GM19372 (cell line): ENCODE measurements around the gene FANCM.

Experiments
- ATAC-seq: cut with Tn5 transposase; IDR thresholded peaks from one replicate; pipeline ENCODE4 v1.9.1; 2021; ENCODE audit warnings: mild to moderate bottlenecking, low read depth, moderate library complexity; ENCODE audit not compliant: unreplicated experiment

FANCM gene

GRCh38 chr14:45135659-45136395 lies at the start of gene FANCM:
Gene FANCM (plus strand): TSS chr14:45135930. CDS start chr14:45136032, 102 bp downstream.
- ATAC-seq = peak; percentile 35

- peak; percentile 54 for ATAC-seq
Measured at GRCh38 chr14:45089813-45090212, 45.9 kb upstream of the FANCM start.

GRCh38 chr14:45091710-45092109 lies 44.0 kb upstream of the FANCM start:
- ATAC-seq = no peak

GRCh38 chr14:45094275-45094674 lies 41.5 kb upstream of the FANCM start:
- no peak for ATAC-seq

- no peak for ATAC-seq
Measured at GRCh38 chr14:45095143-45095542, 40.6 kb upstream of the FANCM start.

GRCh38 chr14:45096218-45096617 lies 39.5 kb upstream of the FANCM start:
- no peak for ATAC-seq

- no peak for ATAC-seq
Measured at GRCh38 chr14:45103806-45104205, 31.9 kb upstream of the FANCM start.

- no peak for ATAC-seq
Measured at GRCh38 chr14:45104561-45104960, 31.2 kb upstream of the FANCM start.

- no peak for ATAC-seq
Measured at GRCh38 chr14:45112896-45113781, 22.6 kb upstream of the FANCM start.

- ATAC-seq = no peak
Measured at GRCh38 chr14:45114327-45114726, 21.4 kb upstream of the FANCM start.

GRCh38 chr14:45118594-45118993 lies 17.1 kb upstream of the FANCM start:
- ATAC-seq = no peak

- ATAC-seq = no peak
Measured at GRCh38 chr14:45120096-45120495, 15.6 kb upstream of the FANCM start.

GRCh38 chr14:45123271-45123670 lies 12.5 kb upstream of the FANCM start:
- ATAC-seq = no peak

GRCh38 chr14:45125754-45126153 lies 10.0 kb upstream of the FANCM start:
- no peak for ATAC-seq

GRCh38 chr14:45128963-45129629 lies 6.6 kb upstream of the FANCM start:
- ATAC-seq = no peak

GRCh38 chr14:45133683-45134050 lies 2.1 kb upstream of the FANCM start:
- ATAC-seq = no peak

- ATAC-seq = peak; percentile 87
Measured at GRCh38 chr14:45134051-45134958, 1.4 kb upstream of the FANCM start, which contains the start of gene FKBP3. Gene FKBP3 (minus strand): TSS chr14:45134481. CDS start chr14:45134456, 25 bp downstream.

- ATAC-seq = no peak
Measured at GRCh38 chr14:45135156-45135555, 574 bp upstream of the FANCM start.

GRCh38 chr14:45136399-45136798 lies 669 bp downstream of the FANCM start:
- no peak for ATAC-seq

- ATAC-seq = no peak
Measured at GRCh38 chr14:45140661-45141187, 5.0 kb downstream of the FANCM start.
